Measurements from ENCODE around the gene KIF16B. TPM values are rescaled to one million over a fixed set of nuclear protein-coding genes. Genes with fewer than 3 reads are reported as not detected.

The KIF16B gene
- total and polyA plus RNA-seq, 2 experiments from 2014 or later, result 9.3 to 21.8 TPM

DNA sequence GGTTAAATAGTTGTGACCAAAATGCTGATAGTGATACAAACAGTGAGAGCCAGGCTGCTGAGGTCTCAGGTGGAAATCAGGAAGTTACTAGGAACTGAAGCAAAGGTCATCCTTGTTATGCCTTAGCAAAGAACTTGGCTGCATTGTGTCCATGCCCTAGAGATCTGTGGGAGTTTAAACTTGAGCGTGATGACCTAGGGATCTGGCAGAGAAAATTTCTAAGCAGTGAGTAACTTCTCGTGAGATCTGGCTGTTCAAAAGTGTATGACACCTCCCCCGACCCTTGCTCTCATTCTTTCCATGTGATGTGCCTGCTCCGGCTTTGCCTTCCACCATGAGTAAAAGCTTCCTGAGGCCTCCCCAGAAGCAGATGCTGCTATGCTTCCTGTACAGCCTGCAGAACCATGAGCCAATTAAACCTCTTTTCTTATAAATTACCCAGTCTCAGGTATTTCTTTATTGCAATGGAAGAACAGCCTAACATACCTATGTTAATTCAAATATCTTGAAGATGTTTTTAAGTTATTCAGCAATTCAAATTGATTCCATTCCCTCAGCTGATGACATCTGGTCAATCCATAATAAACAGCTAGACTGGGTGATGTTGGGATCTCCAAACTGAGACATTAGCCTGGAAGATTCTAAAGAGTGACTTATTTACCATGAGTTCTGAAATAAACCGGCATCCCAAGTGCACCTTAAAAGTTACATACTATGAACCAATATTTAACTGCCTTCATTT, 33.8 kb downstream of the KIF16B start:
- H3K79me2 ChIP-seq, result peaks cover 36% of the 10 kb centered on the region
- 72% methylated on average over 5 of the region's 5 CpGs for WGBS (ENCODE audit: low lambda C conversion rate, missing lambda C conversion rate)
- no peak for TF ChIP-seq EZH2 (IDR thresholded peaks at IDR 0.05; ENCODE audit: borderline replicate concordance)
- no peak for TF ChIP-seq EZH2phosphoT487 (IDR thresholded peaks at IDR 0.05; ENCODE audit: low read depth, severe bottlenecking, unreplicated experiment)
- TF ChIP-seq, protein P1, sequence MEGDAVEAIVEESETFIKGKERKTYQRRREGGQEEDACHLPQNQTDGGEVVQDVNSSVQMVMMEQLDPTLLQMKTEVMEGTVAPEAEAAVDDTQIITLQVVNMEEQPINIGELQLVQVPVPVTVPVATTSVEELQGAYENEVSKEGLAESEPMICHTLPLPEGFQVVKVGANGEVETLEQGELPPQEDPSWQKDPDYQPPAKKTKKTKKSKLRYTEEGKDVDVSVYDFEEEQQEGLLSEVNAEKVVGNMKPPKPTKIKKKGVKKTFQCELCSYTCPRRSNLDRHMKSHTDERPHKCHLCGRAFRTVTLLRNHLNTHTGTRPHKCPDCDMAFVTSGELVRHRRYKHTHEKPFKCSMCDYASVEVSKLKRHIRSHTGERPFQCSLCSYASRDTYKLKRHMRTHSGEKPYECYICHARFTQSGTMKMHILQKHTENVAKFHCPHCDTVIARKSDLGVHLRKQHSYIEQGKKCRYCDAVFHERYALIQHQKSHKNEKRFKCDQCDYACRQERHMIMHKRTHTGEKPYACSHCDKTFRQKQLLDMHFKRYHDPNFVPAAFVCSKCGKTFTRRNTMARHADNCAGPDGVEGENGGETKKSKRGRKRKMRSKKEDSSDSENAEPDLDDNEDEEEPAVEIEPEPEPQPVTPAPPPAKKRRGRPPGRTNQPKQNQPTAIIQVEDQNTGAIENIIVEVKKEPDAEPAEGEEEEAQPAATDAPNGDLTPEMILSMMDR (IDR thresholded peaks at IDR 0.05; ENCODE audit: poor library complexity), result no peak
- H2AFZ ChIP-seq, result no peak overlapping the region
- no peaks in the 10 kb centered on the region for H3K9me3 ChIP-seq (ENCODE audit: low read depth)
- H3K36me3 ChIP-seq (replicated peaks; ENCODE audit: insufficient read depth, low read depth), result no peaks in the 10 kb centered on the region
- H4K20me1 ChIP-seq (ENCODE audit: insufficient read depth, poor library complexity, severe bottlenecking), result no peaks in the 10 kb centered on the region
- H3K27me3 ChIP-seq, result no peaks in the 10 kb centered on the region
- DNase-seq (ENCODE audit: low spot score), result peak; percentile 53
- H3K27ac ChIP-seq, result peak overlapping the region; percentile 82
- H3K4me2 ChIP-seq, result no peak overlapping the region
- no peaks in the 10 kb centered on the region for H3K9me2 ChIP-seq (replicated peaks; ENCODE audit: insufficient read depth)
- H3K4me3 ChIP-seq, result no peak overlapping the region
- H3K4me1 ChIP-seq (ENCODE audit: insufficient read depth), result no peaks in the 10 kb centered on the region

DNA sequence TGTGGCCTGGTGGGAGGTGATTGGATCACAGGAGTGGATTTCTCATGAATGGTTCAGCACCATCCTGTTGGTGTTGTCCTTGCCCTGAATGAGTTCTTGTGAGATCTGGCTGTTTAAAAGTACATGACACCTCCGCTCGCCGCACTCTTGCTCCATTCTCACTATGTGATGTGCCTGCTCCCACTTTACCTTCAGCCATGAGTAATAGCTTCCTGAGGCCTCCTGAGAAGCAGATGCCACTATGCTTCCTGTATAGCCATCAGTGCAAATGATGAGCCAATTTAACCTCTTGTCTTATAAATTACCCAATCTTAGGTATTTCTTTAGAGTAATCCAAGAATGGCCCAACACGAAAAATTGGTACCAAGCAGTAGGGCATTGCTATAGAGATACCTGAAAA, 34.5 kb downstream of the KIF16B start:
- Histone ChIP-seq H3K27me3 (no peaks in the 10 kb centered on the region), H3K9me2 (replicated peaks; ENCODE audit: insufficient read depth) (no peaks in the 10 kb centered on the region), H3K4me2 (no peak overlapping the region), H2AFZ (no peak overlapping the region), H3K27ac (peak overlapping the region; percentile 82), H3K9me3 (ENCODE audit: low read depth) (no peaks in the 10 kb centered on the region), H3K4me3 (no peak overlapping the region), H3K4me1 (ENCODE audit: insufficient read depth) (no peaks in the 10 kb centered on the region), H3K36me3 (replicated peaks; ENCODE audit: insufficient read depth, low read depth) (no peaks in the 10 kb centered on the region), H3K79me2 (peaks cover 31% of the 10 kb centered on the region), H4K20me1 (ENCODE audit: insufficient read depth, poor library complexity, severe bottlenecking) (no peaks in the 10 kb centered on the region)
- DNase-seq (ENCODE audit: low spot score), result no peak
- no peak for TF ChIP-seq EZH2 (IDR thresholded peaks at IDR 0.05; ENCODE audit: borderline replicate concordance)
- TF ChIP-seq EZH2phosphoT487 (IDR thresholded peaks at IDR 0.05; ENCODE audit: low read depth, severe bottlenecking, unreplicated experiment), result no peak
- TF ChIP-seq, protein P1 (IDR thresholded peaks at IDR 0.05; ENCODE audit: poor library complexity), result no peak
- WGBS (ENCODE audit: low lambda C conversion rate, missing lambda C conversion rate), result 97% methylated on average over 4 of the region's 4 CpGs

DNA sequence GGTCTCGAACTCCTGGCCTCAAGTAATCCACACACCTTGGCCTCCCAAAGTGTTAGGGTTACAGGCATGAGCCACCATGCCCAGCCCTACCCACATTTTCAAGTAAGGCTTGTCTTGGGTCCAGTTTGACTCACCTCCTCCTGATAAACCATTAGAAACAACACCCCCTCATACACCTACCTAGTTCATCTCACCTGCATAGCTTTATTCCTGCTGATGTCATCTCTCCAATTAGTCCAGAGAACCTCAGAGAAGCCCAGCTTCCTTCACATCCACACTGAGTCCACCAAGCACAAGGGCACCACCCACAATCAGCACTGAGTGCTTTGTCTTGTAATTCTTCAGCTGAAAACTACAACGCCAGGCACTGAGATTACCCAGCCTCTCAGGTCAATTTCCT, 35.3 kb downstream of the KIF16B start:
- TF ChIP-seq EZH2 (IDR thresholded peaks at IDR 0.05; ENCODE audit: borderline replicate concordance) (no peak), EZH2phosphoT487 (IDR thresholded peaks at IDR 0.05; ENCODE audit: low read depth, severe bottlenecking, unreplicated experiment) (no peak)
- TF ChIP-seq, protein P1 (IDR thresholded peaks at IDR 0.05; ENCODE audit: poor library complexity), result no peak

More for the DNA sequence above, 35.3 kb downstream of the KIF16B start:
- Histone ChIP-seq H3K4me3 (no peak overlapping the region), H3K4me1 (ENCODE audit: insufficient read depth) (no peaks in the 10 kb centered on the region), H3K36me3 (replicated peaks; ENCODE audit: insufficient read depth, low read depth) (no peaks in the 10 kb centered on the region), H3K9me2 (replicated peaks; ENCODE audit: insufficient read depth) (no peaks in the 10 kb centered on the region), H3K4me2 (no peak overlapping the region), H3K9me3 (ENCODE audit: low read depth) (no peaks in the 10 kb centered on the region), H4K20me1 (ENCODE audit: insufficient read depth, poor library complexity, severe bottlenecking) (no peaks in the 10 kb centered on the region), H2AFZ (no peak overlapping the region), H3K27ac (no peak overlapping the region), H3K79me2 (peaks cover 23% of the 10 kb centered on the region), H3K27me3 (no peaks in the 10 kb centered on the region)
- 95% methylated on average over 2 of the region's 2 CpGs for WGBS (ENCODE audit: low lambda C conversion rate, missing lambda C conversion rate)
- DNase-seq (ENCODE audit: low spot score), result no peak

Data from hepatocyte (in vitro differentiated cells).